H1 (cell line): ENCODE data around the gene ENTREP1. TPM values are rescaled to one million over a fixed set of nuclear protein-coding genes. Genes with fewer than 3 reads are reported as not detected.

Source experiments
- CTCF ChIA-PET: fragments of 300-600 bp; sonication (Branson Sonifier 250); formaldehyde crosslinking; loops from one replicate; lab custom pipeline; 2021; ENCODE audit not compliant: partially characterized antibody; lab: Charles Lee
- POLR2A ChIA-PET: fragments of 300-600 bp; sonication (Branson Sonifier 250); formaldehyde crosslinking; loops from one replicate; lab custom pipeline; 2021; ENCODE audit warnings: inconsistent platforms; ENCODE audit not compliant: partially characterized antibody; lab: Charles Lee
- DNase-seq, 2 experiments: peaks; one replicate each; pipeline versions ENCODE4 v3.0.0 to v3.0.0-alpha.2; 2010 to 2022; ENCODE audit warnings: low spot score in 2 of 2, low read depth in 1 of 2, mixed read lengths in 1 of 2
- FAIRE-seq: peaks from 2 replicates; lab custom pipeline; 2011; peaks lifted over from hg19 to GRCh38; lab: Jason Lieb, UNC
- H2AFZ ChIP-seq: 2 replicates; pipeline ENCODE4 v1.8.1; 2012; ENCODE audit warnings: low read length, inconsistent platforms
- H2AK5ac ChIP-seq: 2 replicates; pipeline ENCODE4 v1.6.1; 2013; ENCODE audit warnings: low read depth, low read length
- H2BK120ac ChIP-seq: replicated peaks from 2 replicates; pipeline ENCODE3; 2013; ENCODE audit warnings: low read depth, low read length, inconsistent platforms
- H2BK12ac ChIP-seq: 2 replicates; pipeline ENCODE4 v1.6.1; 2013; ENCODE audit warnings: low read depth, low read length
- H2BK15ac ChIP-seq: 2 replicates; pipeline ENCODE4 v1.6.1; 2013; ENCODE audit warnings: low read length
- H2BK20ac ChIP-seq: 2 replicates; pipeline ENCODE4 v1.6.1; 2013; ENCODE audit warnings: low read length
- H2BK5ac ChIP-seq: 2 replicates; pipeline ENCODE4 v1.6.1; 2013; ENCODE audit warnings: low read depth, low read length
- H3K14ac ChIP-seq: 2 replicates; pipeline ENCODE4 v1.6.1; 2013; ENCODE audit warnings: inconsistent platforms; ENCODE audit not compliant: insufficient read length
- H3K18ac ChIP-seq: 2 replicates; pipeline ENCODE4 v1.6.1; 2013; ENCODE audit warnings: low read length; ENCODE audit errors: extremely low read depth
- H3K23ac ChIP-seq: 2 replicates; pipeline ENCODE4 v1.6.1; 2013; ENCODE audit warnings: inconsistent platforms; ENCODE audit not compliant: insufficient read length
- H3K23me2 ChIP-seq: 2 replicates; pipeline ENCODE4 v1.6.1; 2013; ENCODE audit warnings: low read depth, low read length
- H3K27ac ChIP-seq: 2 replicates; pipeline ENCODE4 v1.6.1; 2011; ENCODE audit warnings: low read depth, low read length, inconsistent platforms
- H3K27me3 ChIP-seq, 4 experiments: replicated peaks in 1 of 4; 1 replicate in 1 of 4; 2 replicates in 3 of 4; pipeline versions ENCODE4 v1.6.1 to v1.8.1; 2011 to 2013; ENCODE audit warnings: low read length in 3 of 4, mild to moderate bottlenecking in 3 of 4, inconsistent platforms in 2 of 4, mixed read lengths in 2 of 4, moderate library complexity in 1 of 4; ENCODE audit not compliant: control insufficient read depth in 3 of 4, insufficient read depth in 3 of 4; ENCODE audit errors: extremely low read depth in 1 of 4
- H3K36me3 ChIP-seq, 4 experiments: 2 replicates each; pipeline versions ENCODE4 v1.6.1 to v1.8.1; 2011 to 2013; ENCODE audit warnings: mild to moderate bottlenecking in 4 of 4, low read length in 3 of 4, moderate library complexity in 2 of 4, control low read depth in 1 of 4, inconsistent platforms in 1 of 4; ENCODE audit not compliant: insufficient read depth in 4 of 4, control insufficient read depth in 2 of 4
- H3K4ac ChIP-seq: replicated peaks from 2 replicates; pipeline ENCODE3; 2013; ENCODE audit warnings: low read length, low read depth, mixed read lengths, inconsistent platforms; ENCODE audit not compliant: insufficient read length
- H3K4me1 ChIP-seq, 4 experiments: replicated peaks in 1 of 4; 1 replicate in 1 of 4; 2 replicates in 3 of 4; pipeline versions ENCODE4 v1.6.1 to v1.8.1; 2011 to 2013; ENCODE audit warnings: low read length in 3 of 4, inconsistent platforms in 2 of 4, mixed read lengths in 1 of 4; ENCODE audit not compliant: insufficient read depth in 4 of 4, control insufficient read depth in 3 of 4
- H3K4me2 ChIP-seq, 2 experiments: 2 replicates each; pipeline versions ENCODE4 v1.6.1 to v1.8.1; 2011 to 2013; ENCODE audit warnings: low read depth in 2 of 2, low read length in 2 of 2, control low read depth in 1 of 2, inconsistent platforms in 1 of 2, mild to moderate bottlenecking in 1 of 2; ENCODE audit not compliant: insufficient read depth in 1 of 2
- H3K4me3 ChIP-seq, 4 experiments: fragments of 200-600, 300-600 bp in 1 of 4; sonication (generic), shearing (Covaris generic), sonication (Bioruptor Twin) in 1 of 4; 2 replicates each; pipeline versions ENCODE4 v1.5.1 to v1.8.1; 2011 to 2016; ENCODE audit warnings: low read length in 4 of 4, low read depth in 3 of 4, control low read depth in 2 of 4, inconsistent platforms in 2 of 4, mild to moderate bottlenecking in 2 of 4, mixed read lengths in 1 of 4, moderate library complexity in 1 of 4; ENCODE audit not compliant: insufficient read depth in 2 of 4; ENCODE audit errors: extremely low read depth in 1 of 4
- H3K56ac ChIP-seq: replicated peaks from 2 replicates; pipeline ENCODE3; 2013; ENCODE audit warnings: low read depth, mild to moderate bottlenecking, mixed read lengths, low read length, inconsistent platforms; ENCODE audit not compliant: insufficient read length
- H3K79me1 ChIP-seq: 2 replicates; pipeline ENCODE4 v1.6.1; 2013; ENCODE audit warnings: low read depth, low read length, control low read depth
- H3K79me2 ChIP-seq, 2 experiments: 2 replicates each; pipeline versions ENCODE4 v1.6.1 to v1.8.1; 2012 to 2013; ENCODE audit warnings: low read length in 2 of 2, mild to moderate bottlenecking in 2 of 2, inconsistent platforms in 1 of 2; ENCODE audit not compliant: insufficient read depth in 2 of 2, control insufficient read depth in 1 of 2
- H3K9ac ChIP-seq, 4 experiments: replicated peaks in 1 of 4; 1 replicate in 1 of 4; 2 replicates in 3 of 4; pipeline versions ENCODE4 v1.6.1 to v1.8.1; 2011 to 2013; ENCODE audit warnings: low read depth in 3 of 4, low read length in 3 of 4, control low read depth in 2 of 4, mild to moderate bottlenecking in 2 of 4, moderate library complexity in 2 of 4, inconsistent platforms in 1 of 4; ENCODE audit errors: extremely low read depth in 1 of 4
- H3K9me3 ChIP-seq, 2 experiments: 2 replicates each; pipeline versions ENCODE4 v1.6.1 to v1.8.1; 2012 to 2013; ENCODE audit warnings: mild to moderate bottlenecking in 2 of 2, moderate library complexity in 2 of 2, control low read depth in 1 of 2, inconsistent platforms in 1 of 2, low read depth in 1 of 2, low read length in 1 of 2, mixed read lengths in 1 of 2; ENCODE audit not compliant: insufficient read depth in 2 of 2
- H4K20me1 ChIP-seq, 2 experiments: replicated peaks in 1 of 2; 2 replicates each; pipeline versions ENCODE3 to v1.8.1; 2011 to 2013; ENCODE audit warnings: inconsistent platforms in 2 of 2, low read length in 2 of 2, mild to moderate bottlenecking in 1 of 2; ENCODE audit not compliant: insufficient read depth in 2 of 2, control insufficient read depth in 1 of 2
- H4K5ac ChIP-seq: 2 replicates; pipeline ENCODE4 v1.6.1; 2013; ENCODE audit warnings: low read length, low read depth, mixed read lengths, inconsistent platforms; ENCODE audit not compliant: insufficient read length
- H4K8ac ChIP-seq: 2 replicates; pipeline ENCODE4 v1.8.0; 2013; ENCODE audit warnings: mild to moderate bottlenecking, moderate library complexity, low read length, inconsistent platforms; ENCODE audit not compliant: insufficient read depth; ENCODE audit errors: extremely low read depth
- H4K91ac ChIP-seq: replicated peaks from 2 replicates; pipeline ENCODE3; 2013; ENCODE audit warnings: low read length, mixed read lengths, inconsistent platforms; ENCODE audit not compliant: insufficient read length
- CBX8 ChIP-seq: fragments of 300-800, 300-1000 bp; sonication (generic); IDR thresholded peaks from 2 replicates; pipeline ENCODE4 v1.7.1; 2016; ENCODE audit warnings: low read depth, low read length, borderline replicate concordance
- CREB1 ChIP-seq: IDR thresholded peaks from 2 replicates; pipeline ENCODE4 v1.6.1; 2012; ENCODE audit warnings: inconsistent platforms
- FOSL1 ChIP-seq: IDR thresholded peaks from 2 replicates; pipeline ENCODE4 v1.6.1; 2011; ENCODE audit warnings: mild to moderate bottlenecking, low read depth, low read length, moderate library complexity; ENCODE audit not compliant: insufficient read depth
- NRF1 ChIP-seq: IDR thresholded peaks from 2 replicates; pipeline ENCODE4 v1.6.1; 2011; ENCODE audit warnings: mild to moderate bottlenecking, low read depth, low read length, improper control_type of control experiment
- PHF8 ChIP-seq: fragments of 200-600 bp; sonication (generic); conservative IDR thresholded peaks from 2 replicates; pipeline ENCODE4 v1.7.1; 2012; ENCODE audit warnings: low read depth, mild to moderate bottlenecking, inconsistent platforms, low read length, moderate library complexity
- POLR2AphosphoS5 ChIP-seq: IDR thresholded peaks from 2 replicates; pipeline ENCODE4 v1.6.1; 2011; ENCODE audit warnings: low read depth, low read length
- POU5F1 ChIP-seq: IDR thresholded peaks from 2 replicates; pipeline ENCODE4 v1.6.1; 2011; ENCODE audit warnings: low read depth, mild to moderate bottlenecking, low read length, moderate library complexity
- RBBP5 ChIP-seq: IDR thresholded peaks from 2 replicates; pipeline ENCODE4 v1.7.1; 2012; ENCODE audit warnings: low read depth, mild to moderate bottlenecking, inconsistent platforms, low read length, moderate library complexity, borderline replicate concordance
- SRF ChIP-seq: IDR thresholded peaks from 2 replicates; pipeline ENCODE4 v1.6.1; 2011; ENCODE audit warnings: mild to moderate bottlenecking, low read depth, low read length, moderate library complexity
- TCF12 ChIP-seq: IDR thresholded peaks from 2 replicates; pipeline ENCODE4 v1.6.1; 2011; ENCODE audit warnings: low read depth, mild to moderate bottlenecking, low read length
- WGBS, 2 experiments: shearing (Covaris generic) in 1 of 2; methylation state at CpG; one replicate each; pipeline versions ENCODE4 v1.1.6 to v1.1.7; 2013 to 2015; ENCODE audit warnings: low lambda C conversion rate in 2 of 2, mixed read lengths in 2 of 2, inconsistent platforms in 1 of 2, low coverage in 1 of 2, missing lambda C conversion rate in 1 of 2; ENCODE audit not compliant: insufficient replicate concordance in 2 of 2, insufficient coverage in 1 of 2, insufficient read length in 1 of 2; ENCODE audit errors: extremely low coverage in 1 of 2, missing lambda C conversion rate in 1 of 2; 5-methylcytosine and 5-hydroxymethylcytosine counted together
- polyA plus RNA-seq, 7 experiments: library from polyadenylated mRNA; depleted of rRNA in 3 of 7; stranded (reverse) in 5 of 7; unstranded in 2 of 7; fragments of >200 nt in 5 of 7; fragments of 200-250 nt in 2 of 7; gene quantifications; 1 replicate in 5 of 7; 2 replicates in 1 of 7; 4 replicates in 1 of 7; pipeline versions ENCODE4 v1.2.1 to v1.2.3, GENCODE V29; 2011 to 2013; ENCODE audit warnings: missing spikeins in 2 of 7, mixed read lengths in 2 of 7
- total RNA-seq: library from RNA; stranded (reverse); fragmentation: NEBNext Ultra II Directional; extraction: Animal tissue kit (Norgen Biotek cat#: 25700); gene quantifications from 2 replicates; pipeline ENCODE4 v1.2.1, GENCODE V29; 2021
- TF ChIP-seq, protein P1 (sequence below): IDR thresholded peaks from 2 replicates; pipeline ENCODE4 v1.6.1; 2011; ENCODE audit warnings: low read depth, mild to moderate bottlenecking, low read length; ENCODE audit not compliant: insufficient read depth
- TF ChIP-seq, protein P2 (sequence below): IDR thresholded peaks from 2 replicates; pipeline ENCODE4 v1.6.1; 2012; ENCODE audit warnings: inconsistent platforms

ENTREP1 gene
- total and polyA plus RNA-seq, 2 of the 8 experiments (the other 6 are each of a cell fraction or from before 2014, with no cell fraction given): 15.3 to 25.0 TPM

DNA sequence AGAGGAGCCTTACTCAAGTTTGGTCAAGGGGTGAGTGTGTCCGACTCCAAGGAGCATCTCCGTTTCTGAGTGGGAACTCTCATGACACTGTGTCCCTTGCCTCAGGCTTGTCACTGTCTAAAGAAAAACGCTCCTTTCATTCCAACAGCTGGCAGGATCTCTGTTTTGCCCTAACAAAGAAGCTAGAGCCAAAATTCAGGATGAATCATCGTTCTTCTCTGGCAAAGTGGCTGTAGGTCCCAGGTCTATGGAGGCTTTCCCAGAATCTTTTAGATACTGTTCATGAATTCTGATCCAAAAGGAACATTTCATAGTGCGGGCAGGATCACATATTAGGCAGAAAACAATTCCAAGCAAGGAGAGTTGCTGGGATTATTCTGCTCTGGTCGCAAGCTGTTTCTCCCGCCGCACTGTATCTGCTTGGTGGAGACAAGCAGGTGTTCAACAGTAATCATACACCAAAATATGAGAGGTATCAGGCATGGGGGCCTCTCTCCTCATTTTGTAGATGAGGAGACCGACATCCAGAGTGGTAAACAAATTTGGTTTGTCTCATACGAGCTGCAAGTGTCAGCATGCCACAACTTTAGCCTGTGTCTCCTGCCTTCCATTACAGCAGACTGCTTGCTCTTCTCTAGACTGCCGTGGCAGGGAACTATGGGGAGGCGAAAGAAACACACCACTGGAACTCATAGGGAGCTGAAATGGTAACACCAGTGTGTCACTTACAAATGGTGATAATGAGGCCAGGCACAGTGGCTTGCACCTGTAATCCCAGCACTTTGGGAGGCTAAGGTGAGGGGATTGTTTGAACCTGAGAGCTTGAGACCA is 72.6 kb downstream of the ENTREP1 start:
- Histone ChIP-seq H3K4ac (no peak overlapping the region), H3K9me3 (no peaks in the 10 kb centered on the region), H2BK120ac (no peak overlapping the region), H3K4me2 (no peak overlapping the region), H2BK20ac (no peak overlapping the region; the same call in 1 of the 2 replicates), H3K23me2 (no peaks in the 10 kb centered on the region), H3K23ac (no peak overlapping the region), H4K91ac (no peak overlapping the region), H2BK12ac (peak overlapping the region; percentile 12; the same call in 1 of the 2 replicates), H4K20me1 (no peaks in the 10 kb centered on the region), H3K4me1 (peaks cover 0 to 2% (median 0%) of the 10 kb centered on the region in 4 experiments; a peak in 1 of 7 replicates), H3K4me3 (no peak overlapping the region), H2AK5ac (no peak overlapping the region), H3K79me2 (no peaks in the 10 kb centered on the region), H3K79me1 (no peaks in the 10 kb centered on the region), H4K5ac (no peak overlapping the region), H3K36me3 (no peaks in the 10 kb centered on the region), H3K9ac (no peak overlapping the region), H2AFZ (no peak overlapping the region), H3K18ac (no peak overlapping the region), H3K56ac (no peak overlapping the region), H3K27me3 (no peaks in the 10 kb centered on the region), H2BK5ac (0 out of 2 replicates have a peak overlapping the region, but pooled peaks have one; percentile 40), H2BK15ac (peak overlapping the region; percentile 89; the same call in 1 of the 2 replicates), H4K8ac (no peak overlapping the region), H3K14ac (no peak overlapping the region), H3K27ac (no peak overlapping the region)
- ChIA-PET POLR2A (interaction anchor here (0.6 to 1.1 kb wide), 5 partner anchors 12 to 125 kb away, joined by 3 read pairs; no protein-coding TSS in a partner anchor), CTCF (interaction anchor here (0.6 to 1.1 kb wide), 4 partner anchors 16 to 675 kb away, joined by 3 to 5 read pairs (median 3); no protein-coding TSS in a partner anchor)
- peak; percentile 48 for FAIRE-seq
- no peak for DNase-seq
- 74% methylated on average over 12 of the region's 12 CpGs; no CpG with 5 or more reads in 1 of the 2 experiments for WGBS, 2 experiments
- TF ChIP-seq NRF1 (no peak), CBX8 (no peak), TCF12 (no peak), SRF (no peak), RBBP5 (no peak), CREB1 (no peak), PHF8 (no peak), FOSL1 (no peak), POU5F1 (no peak), POLR2AphosphoS5 (no peak)
- TF ChIP-seq, protein P1, sequence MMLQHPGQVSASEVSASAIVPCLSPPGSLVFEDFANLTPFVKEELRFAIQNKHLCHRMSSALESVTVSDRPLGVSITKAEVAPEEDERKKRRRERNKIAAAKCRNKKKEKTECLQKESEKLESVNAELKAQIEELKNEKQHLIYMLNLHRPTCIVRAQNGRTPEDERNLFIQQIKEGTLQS: no peak
- TF ChIP-seq, protein P2, sequence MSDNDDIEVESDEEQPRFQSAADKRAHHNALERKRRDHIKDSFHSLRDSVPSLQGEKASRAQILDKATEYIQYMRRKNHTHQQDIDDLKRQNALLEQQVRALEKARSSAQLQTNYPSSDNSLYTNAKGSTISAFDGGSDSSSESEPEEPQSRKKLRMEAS: no peak
